Measurements from ENCODE around the gene DNAH5. TPM values are rescaled to one million over a fixed set of nuclear protein-coding genes. Genes with fewer than 3 reads are reported as not detected.

DNAH5 gene
- total RNA-seq, 1 donor from 2014 or later = 13.8 TPM

DNA sequence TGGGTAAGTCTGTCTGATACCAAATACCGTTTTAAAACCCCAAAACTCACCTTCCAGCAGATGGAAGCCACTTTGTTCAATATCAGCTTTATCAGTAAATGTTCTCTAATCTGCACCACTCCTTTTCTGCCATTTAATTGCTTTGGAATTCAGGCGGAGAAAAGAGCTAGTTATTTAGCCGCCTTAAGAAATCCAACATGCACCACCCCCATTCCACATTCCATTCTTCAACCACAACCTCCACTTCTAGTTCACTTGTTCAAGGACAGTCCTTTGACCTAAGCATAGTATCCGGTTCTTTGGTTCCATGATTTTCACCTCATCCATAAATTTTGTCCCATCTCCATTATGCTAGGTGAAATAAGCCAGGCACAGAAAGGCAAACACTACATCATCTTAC is 240.1 kb downstream of the DNAH5 start:
- DNase-seq = no peak
- no peak for ATAC-seq
- intact Hi-C loops (cut with DNase I) = no loop called here
- TF ChIP-seq, protein P1, sequence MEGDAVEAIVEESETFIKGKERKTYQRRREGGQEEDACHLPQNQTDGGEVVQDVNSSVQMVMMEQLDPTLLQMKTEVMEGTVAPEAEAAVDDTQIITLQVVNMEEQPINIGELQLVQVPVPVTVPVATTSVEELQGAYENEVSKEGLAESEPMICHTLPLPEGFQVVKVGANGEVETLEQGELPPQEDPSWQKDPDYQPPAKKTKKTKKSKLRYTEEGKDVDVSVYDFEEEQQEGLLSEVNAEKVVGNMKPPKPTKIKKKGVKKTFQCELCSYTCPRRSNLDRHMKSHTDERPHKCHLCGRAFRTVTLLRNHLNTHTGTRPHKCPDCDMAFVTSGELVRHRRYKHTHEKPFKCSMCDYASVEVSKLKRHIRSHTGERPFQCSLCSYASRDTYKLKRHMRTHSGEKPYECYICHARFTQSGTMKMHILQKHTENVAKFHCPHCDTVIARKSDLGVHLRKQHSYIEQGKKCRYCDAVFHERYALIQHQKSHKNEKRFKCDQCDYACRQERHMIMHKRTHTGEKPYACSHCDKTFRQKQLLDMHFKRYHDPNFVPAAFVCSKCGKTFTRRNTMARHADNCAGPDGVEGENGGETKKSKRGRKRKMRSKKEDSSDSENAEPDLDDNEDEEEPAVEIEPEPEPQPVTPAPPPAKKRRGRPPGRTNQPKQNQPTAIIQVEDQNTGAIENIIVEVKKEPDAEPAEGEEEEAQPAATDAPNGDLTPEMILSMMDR (IDR thresholded peaks at IDR 0.05) = no peak
- no peaks in the 10 kb centered on the region for H3K36me3 ChIP-seq
- no peaks in the 10 kb centered on the region for H3K27me3 ChIP-seq (ENCODE audit: low read depth)
- H3K4me3 ChIP-seq = no peak overlapping the region
- no peaks in the 10 kb centered on the region for H3K9me3 ChIP-seq
- H3K27ac ChIP-seq = no peak overlapping the region
- H3K4me1 ChIP-seq = no peaks in the 10 kb centered on the region

DNA sequence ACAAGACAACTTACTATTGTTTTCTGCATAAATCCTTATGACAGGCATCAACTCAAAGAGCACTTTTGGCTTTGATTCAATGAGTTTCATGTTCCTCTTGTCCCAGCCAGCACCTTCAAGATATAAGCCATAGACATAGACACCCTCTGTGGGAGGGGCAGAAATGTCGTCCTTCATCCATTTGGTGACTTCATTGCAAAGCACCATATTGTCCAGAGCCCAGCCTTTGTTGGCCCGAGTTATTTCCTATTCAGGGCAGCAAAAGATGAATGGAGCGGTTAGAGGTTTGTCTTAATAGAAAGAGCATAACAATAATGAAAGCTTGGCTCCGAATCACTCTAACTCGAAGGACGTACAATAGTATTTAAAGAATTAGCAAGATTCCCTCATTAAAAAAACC is 243.9 kb downstream of the DNAH5 start:
- no peak overlapping the region for H3K4me3 ChIP-seq
- H3K27ac ChIP-seq = no peak overlapping the region
- H3K36me3 ChIP-seq = no peaks in the 10 kb centered on the region
- intact Hi-C loops (cut with DNase I) = no loop called here
- no peaks in the 10 kb centered on the region for H3K27me3 ChIP-seq (ENCODE audit: low read depth)
- ATAC-seq = no peak
- TF ChIP-seq, protein P1 (IDR thresholded peaks at IDR 0.05) = no peak
- H3K9me3 ChIP-seq = no peaks in the 10 kb centered on the region
- no peak for DNase-seq
- no peaks in the 10 kb centered on the region for H3K4me1 ChIP-seq

DNA sequence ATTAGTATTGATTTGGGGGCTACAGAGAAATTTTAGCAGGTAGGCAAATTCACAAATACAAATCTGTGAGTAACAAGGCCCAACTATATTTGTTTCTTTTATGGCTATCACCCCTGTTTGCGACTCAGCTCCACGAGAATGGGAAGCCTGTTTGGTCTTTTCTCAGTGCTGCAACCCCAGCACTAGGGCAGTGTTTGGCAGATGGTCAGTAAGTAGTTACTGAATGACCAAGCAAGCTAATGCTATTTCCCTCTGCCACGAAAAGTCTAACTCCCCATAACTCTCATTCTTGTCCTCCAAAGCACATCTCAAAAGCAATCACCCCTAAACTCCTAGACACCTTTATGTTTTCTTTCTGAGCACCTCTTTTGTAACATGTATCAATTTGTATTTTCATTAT is 245.6 kb downstream of the DNAH5 start:
- Histone ChIP-seq H3K27ac (no peak overlapping the region), H3K9me3 (no peaks in the 10 kb centered on the region), H3K4me3 (no peak overlapping the region), H3K36me3 (no peaks in the 10 kb centered on the region), H3K27me3 (ENCODE audit: low read depth) (no peaks in the 10 kb centered on the region), H3K4me1 (no peaks in the 10 kb centered on the region)
- DNase-seq = no peak
- no peak for ATAC-seq
- intact Hi-C loops (cut with DNase I) = no loop called here
- TF ChIP-seq, protein P1 (IDR thresholded peaks at IDR 0.05) = no peak

DNA sequence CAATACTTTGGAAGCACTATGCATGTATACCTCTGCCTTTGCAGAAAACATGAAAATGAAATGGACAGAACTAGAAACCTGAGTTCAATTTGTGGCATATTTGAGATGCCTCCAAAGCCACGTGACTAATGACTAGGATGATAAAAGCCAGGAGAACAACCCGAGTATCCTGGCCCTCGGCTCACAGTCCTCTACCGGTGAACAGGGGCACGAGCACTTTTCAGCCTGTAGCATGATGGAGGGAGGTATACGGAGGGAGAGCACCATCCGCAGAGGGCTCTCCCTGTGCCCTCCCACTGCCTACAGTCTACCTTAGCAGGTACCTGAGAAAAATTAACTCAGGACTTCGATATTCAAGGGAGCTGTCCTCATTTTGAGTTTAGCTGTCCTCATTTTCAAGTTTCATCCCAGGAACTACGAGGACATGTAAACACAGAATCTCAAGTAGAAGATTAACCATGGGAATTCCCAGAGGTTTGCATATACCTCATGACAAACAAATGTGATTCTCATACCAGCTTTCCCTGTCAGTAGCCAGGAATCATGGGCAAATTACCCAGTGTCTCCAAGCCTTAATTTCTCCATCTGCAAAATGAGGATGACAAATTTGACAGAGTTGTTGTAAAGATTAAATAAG is 249.3 kb downstream of the DNAH5 start:
- Histone ChIP-seq H3K4me3 (no peak overlapping the region), H3K27ac (no peak overlapping the region), H3K36me3 (no peaks in the 10 kb centered on the region), H3K4me1 (no peaks in the 10 kb centered on the region), H3K27me3 (ENCODE audit: low read depth) (no peaks in the 10 kb centered on the region), H3K9me3 (no peaks in the 10 kb centered on the region)
- intact Hi-C loops (cut with DNase I) = no loop called here
- no peak for ATAC-seq
- no peak for DNase-seq
- TF ChIP-seq, protein P1 (IDR thresholded peaks at IDR 0.05) = no peak

DNA sequence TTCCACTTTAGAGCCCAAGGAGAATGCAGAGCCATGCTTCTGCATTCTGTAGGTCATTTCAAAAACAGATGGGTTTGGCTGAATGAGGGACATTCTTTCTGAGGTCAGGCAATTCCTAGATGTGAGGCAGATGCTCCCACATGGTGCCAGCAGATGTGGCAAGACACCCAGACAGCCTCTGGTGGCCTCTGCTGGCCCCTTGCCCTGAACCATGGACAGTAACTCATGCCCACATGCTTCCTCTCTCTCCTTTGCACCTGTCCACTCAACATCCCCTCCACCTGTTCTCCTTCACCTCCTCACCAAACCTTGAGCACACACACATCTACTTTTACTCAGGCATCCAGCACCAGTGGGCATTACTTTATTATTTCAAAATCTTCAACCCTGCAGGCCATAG is 252.3 kb downstream of the DNAH5 start:
- Histone ChIP-seq H3K4me1 (no peaks in the 10 kb centered on the region), H3K27ac (no peak overlapping the region), H3K4me3 (no peak overlapping the region), H3K36me3 (no peaks in the 10 kb centered on the region), H3K27me3 (ENCODE audit: low read depth) (no peaks in the 10 kb centered on the region), H3K9me3 (peaks cover 6% of the 10 kb centered on the region)
- TF ChIP-seq, protein P1 (IDR thresholded peaks at IDR 0.05) = no peak
- DNase-seq (no peak), ATAC-seq (no peak)
- intact Hi-C loops (cut with DNase I) = no loop called here
